ENCODE data around the gene FBRSL1. TPM values are rescaled to one million over a fixed set of nuclear protein-coding genes. Genes with fewer than 3 reads are reported as not detected.

The FBRSL1 gene
- total RNA-seq, 1 donor from 2014 or later = 17.1 TPM

GRCh38 chr12:132508491-132508740 is 18.5 kb downstream of the FBRSL1 start:
- no peak overlapping the region for H3K4me3 ChIP-seq (ENCODE audit: low read depth, low read length)
- H3K36me3 ChIP-seq (ENCODE audit: control insufficient read depth, insufficient read depth, low read length) = peaks cover 1% of the 10 kb centered on the region
- FAIRE-seq (no peak), DNase-seq (ENCODE audit: low read depth) (no peak)
- H3K27me3 ChIP-seq (ENCODE audit: control insufficient read depth, insufficient read depth, low read length) = no peaks in the 10 kb centered on the region
- TF ChIP-seq CTCF (IDR thresholded peaks at IDR 0.05; ENCODE audit: insufficient read depth, low read length, severe bottlenecking) = no peak

- no peak for FAIRE-seq
- Histone ChIP-seq H3K27me3 (ENCODE audit: control insufficient read depth, insufficient read depth, low read length) (no peaks in the 10 kb centered on the region), H3K36me3 (ENCODE audit: control insufficient read depth, insufficient read depth, low read length) (peaks cover 1% of the 10 kb centered on the region)
Measured at GRCh38 chr12:132508860-132509732, 19.1 kb downstream of the FBRSL1 start.

GRCh38 chr12:132510111-132510724 is 20.3 kb downstream of the FBRSL1 start:
- Histone ChIP-seq H3K4me3 (ENCODE audit: low read depth, low read length) (no peak overlapping the region), H3K36me3 (ENCODE audit: control insufficient read depth, insufficient read depth, low read length) (peaks cover 1% of the 10 kb centered on the region), H3K27me3 (ENCODE audit: control insufficient read depth, insufficient read depth, low read length) (no peaks in the 10 kb centered on the region)
- no peak for DNase-seq (ENCODE audit: low read depth)
- no peak for TF ChIP-seq CTCF (IDR thresholded peaks at IDR 0.05; ENCODE audit: insufficient read depth, low read length, severe bottlenecking)
- no peak for FAIRE-seq

More at GRCh38 chr12:132508860-132509732, 19.1 kb downstream of the FBRSL1 start:
- no peak for TF ChIP-seq CTCF (IDR thresholded peaks at IDR 0.05; ENCODE audit: insufficient read depth, low read length, severe bottlenecking)
- DNase-seq (ENCODE audit: low read depth) = no peak
- H3K4me3 ChIP-seq (ENCODE audit: low read depth, low read length) = no peak overlapping the region

GRCh38 chr12:132510746-132511477 is 21.0 kb downstream of the FBRSL1 start:
- no peak overlapping the region for H3K4me3 ChIP-seq (ENCODE audit: low read depth, low read length)
- H3K36me3 ChIP-seq (ENCODE audit: control insufficient read depth, insufficient read depth, low read length) = peaks cover 1% of the 10 kb centered on the region
- no peak for TF ChIP-seq CTCF (IDR thresholded peaks at IDR 0.05; ENCODE audit: insufficient read depth, low read length, severe bottlenecking)
- FAIRE-seq (no peak), DNase-seq (ENCODE audit: low read depth) (no peak)
- H3K27me3 ChIP-seq (ENCODE audit: control insufficient read depth, insufficient read depth, low read length) = no peaks in the 10 kb centered on the region

- FAIRE-seq (no peak), DNase-seq (ENCODE audit: low read depth) (no peak)
- peaks cover 1% of the 10 kb centered on the region for H3K36me3 ChIP-seq (ENCODE audit: control insufficient read depth, insufficient read depth, low read length)
- no peak for TF ChIP-seq CTCF (IDR thresholded peaks at IDR 0.05; ENCODE audit: insufficient read depth, low read length, severe bottlenecking)
- no peak overlapping the region for H3K4me3 ChIP-seq (ENCODE audit: low read depth, low read length)
- H3K27me3 ChIP-seq (ENCODE audit: control insufficient read depth, insufficient read depth, low read length) = no peaks in the 10 kb centered on the region
Measured at GRCh38 chr12:132511516-132512196, 21.7 kb downstream of the FBRSL1 start.
